Keratinocyte (primary cell): Measurements from ENCODE around the gene ZNF524. TPM values are rescaled to one million over a fixed set of nuclear protein-coding genes. Genes with fewer than 3 reads are reported as not detected.
A peak's percentile ranks its signal among the peaks of the same experiment; 100 is the strongest.

ENCODE experiments used
- DNase-seq: peaks from one replicate; pipeline ENCODE4 v3.0.0-alpha.2; 2011; ENCODE audit warnings: low read depth, missing footprints, low spot score
- FAIRE-seq: peaks from 2 replicates; lab custom pipeline; 2011; peaks lifted over from hg19 to GRCh38; lab: Jason Lieb, UNC
- H2AFZ ChIP-seq: 2 replicates; pipeline ENCODE4 v1.6.0; 2012; ENCODE audit warnings: low read length, control low read depth, inconsistent platforms; ENCODE audit not compliant: control insufficient read depth
- H3K27ac ChIP-seq: 2 replicates; pipeline ENCODE4 v1.5.1; 2011; ENCODE audit warnings: low read length; ENCODE audit not compliant: control insufficient read depth, insufficient read depth
- H3K27me3 ChIP-seq: 3 replicates; pipeline ENCODE4 v1.6.0; 2011; ENCODE audit warnings: low read length; ENCODE audit not compliant: control insufficient read depth, insufficient read depth; ENCODE audit errors: extremely low read depth
- H3K36me3 ChIP-seq, 2 experiments: 2 replicates in 1 of 2; 3 replicates in 1 of 2; pipeline ENCODE4 v1.5.1; 2011; ENCODE audit warnings: low read length in 2 of 2, mild to moderate bottlenecking in 1 of 2; ENCODE audit not compliant: control insufficient read depth in 2 of 2, insufficient read depth in 2 of 2; ENCODE audit errors: extremely low read depth in 1 of 2
- H3K4me1 ChIP-seq: 3 replicates; pipeline ENCODE4 v1.5.1; 2011; ENCODE audit warnings: low read length; ENCODE audit not compliant: control insufficient read depth, insufficient read depth; ENCODE audit errors: extremely low read depth
- H3K4me2 ChIP-seq: 3 replicates; pipeline ENCODE4 v1.6.0; 2011; ENCODE audit warnings: low read depth, low read length; ENCODE audit not compliant: control insufficient read depth, insufficient read depth; ENCODE audit errors: extremely low read depth
- H3K4me3 ChIP-seq, 3 experiments: fragments of 200-600 bp in 1 of 3; sonication (generic) in 1 of 3; 2 replicates in 2 of 3; 3 replicates in 1 of 3; pipeline ENCODE4 v1.5.1; 2011 to 2016; ENCODE audit warnings: low read length in 3 of 3, mild to moderate bottlenecking in 3 of 3, control low read depth in 2 of 3, inconsistent platforms in 1 of 3, low read depth in 1 of 3, mixed read lengths in 1 of 3, mixed run types in 1 of 3, moderate library complexity in 1 of 3; ENCODE audit not compliant: control insufficient read depth in 2 of 3, insufficient read depth in 2 of 3; ENCODE audit errors: extremely low read depth in 1 of 3
- H3K79me2 ChIP-seq: 2 replicates; pipeline ENCODE4 v1.6.0; 2012; ENCODE audit warnings: low read length; ENCODE audit not compliant: control insufficient read depth, insufficient read depth
- H3K9ac ChIP-seq: 3 replicates; pipeline ENCODE4 v1.6.0; 2011; ENCODE audit warnings: low read length; ENCODE audit not compliant: control insufficient read depth, insufficient read depth; ENCODE audit errors: extremely low read depth
- H3K9me1 ChIP-seq: 3 replicates; pipeline ENCODE4 v1.6.0; 2011; ENCODE audit warnings: low read length; ENCODE audit not compliant: control insufficient read depth, insufficient read depth; ENCODE audit errors: extremely low read depth
- H3K9me3 ChIP-seq: 2 replicates; pipeline ENCODE4 v1.5.1; 2012; ENCODE audit warnings: low read depth, low read length; ENCODE audit not compliant: control insufficient read depth
- H4K20me1 ChIP-seq: 3 replicates; pipeline ENCODE4 v1.6.0; 2011; ENCODE audit warnings: low read length; ENCODE audit not compliant: control insufficient read depth, insufficient read depth; ENCODE audit errors: extremely low read depth
- EZH2 ChIP-seq: IDR thresholded peaks from one replicate; pipeline ENCODE4 v1.6.1; 2012; ENCODE audit warnings: inconsistent platforms, mild to moderate bottlenecking, low read length, moderate library complexity
- dilution Hi-C: fragments of 300-500 bp; cut with MboI; formaldehyde crosslinking; loops from one replicate; pipeline ENCODE4 v1.7.0; 2020; ENCODE audit warnings: low sequenced_read_pairs; ENCODE audit not compliant: extremely low pct_ligation_motif_present
- polyA plus RNA-seq, 5 experiments: library from polyadenylated mRNA; depleted of rRNA in 3 of 5; stranded (reverse) in 3 of 5; stranded (forward) in 1 of 5; unstranded in 1 of 5; fragments of >200 nt; gene quantifications; 1 replicate in 1 of 5; 2 replicates in 3 of 5; 3 replicates in 1 of 5; pipeline versions ENCODE4 v1.2.1 to v1.2.3, GENCODE V29; 2011 to 2012; ENCODE audit warnings: missing spikeins in 2 of 5, low read depth in 1 of 5, low replicate concordance in 1 of 5
- TF ChIP-seq, protein P1 (sequence below), 3 experiments: IDR thresholded peaks in 1 of 3; conservative IDR thresholded peaks in 1 of 3; optimal IDR thresholded peaks in 1 of 3; 2 replicates in 2 of 3; 3 replicates in 1 of 3; pipeline versions ENCODE3 to v1.5.1; 2011; ENCODE audit warnings: low read length in 3 of 3, mild to moderate bottlenecking in 3 of 3, moderate library complexity in 2 of 3, control low read depth in 1 of 3, inconsistent platforms in 1 of 3; ENCODE audit not compliant: insufficient read depth in 2 of 3; ENCODE audit errors: extremely low read depth in 1 of 3

ZNF524 gene
- polyA plus RNA-seq, 1 donor (not counting 4 experiments of a cell fraction or from before 2014, with no cell fraction given): 2.6 TPM

DNA sequence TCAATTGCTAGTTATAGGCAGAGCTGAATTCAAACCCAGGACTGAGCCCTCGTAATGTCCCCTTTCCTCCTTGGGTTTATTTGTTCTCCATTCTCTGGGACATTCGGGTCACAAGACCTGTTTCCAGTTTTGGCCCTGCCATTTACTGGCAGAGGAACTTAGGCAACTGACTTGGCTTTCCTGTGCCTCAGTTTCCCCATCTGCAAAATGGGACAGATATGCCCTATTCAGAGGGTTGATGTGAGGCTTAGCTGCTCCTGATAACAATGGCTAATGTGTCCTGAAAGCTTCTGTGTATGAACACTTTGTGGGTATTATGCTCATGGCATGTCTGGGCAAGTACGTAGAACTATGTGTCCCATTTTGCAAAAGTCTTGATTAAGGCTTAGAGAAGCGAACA is 996 bp downstream of the ZNF524 start:
- Histone ChIP-seq H3K4me2 (peak overlapping the region; percentile 85), H2AFZ (peak overlapping the region; percentile 39), H3K27ac (peak overlapping the region; percentile 64), H3K9me3 (no peaks in the 10 kb centered on the region), H3K9me1 (no peaks in the 10 kb centered on the region), H3K4me1 (peaks cover 15% of the 10 kb centered on the region), H3K36me3 (peaks cover 5 to 6% of the 10 kb centered on the region in 2 experiments), H3K79me2 (peaks cover 2% of the 10 kb centered on the region), H4K20me1 (no peaks in the 10 kb centered on the region), H3K27me3 (no peaks in the 10 kb centered on the region), H3K4me3 (peak overlapping the region; percentile 57 to 72 (median 60)), H3K9ac (peak overlapping the region; percentile 95)
- FAIRE-seq (peak; percentile 90), DNase-seq (no peak)
- TF ChIP-seq, protein P1, sequence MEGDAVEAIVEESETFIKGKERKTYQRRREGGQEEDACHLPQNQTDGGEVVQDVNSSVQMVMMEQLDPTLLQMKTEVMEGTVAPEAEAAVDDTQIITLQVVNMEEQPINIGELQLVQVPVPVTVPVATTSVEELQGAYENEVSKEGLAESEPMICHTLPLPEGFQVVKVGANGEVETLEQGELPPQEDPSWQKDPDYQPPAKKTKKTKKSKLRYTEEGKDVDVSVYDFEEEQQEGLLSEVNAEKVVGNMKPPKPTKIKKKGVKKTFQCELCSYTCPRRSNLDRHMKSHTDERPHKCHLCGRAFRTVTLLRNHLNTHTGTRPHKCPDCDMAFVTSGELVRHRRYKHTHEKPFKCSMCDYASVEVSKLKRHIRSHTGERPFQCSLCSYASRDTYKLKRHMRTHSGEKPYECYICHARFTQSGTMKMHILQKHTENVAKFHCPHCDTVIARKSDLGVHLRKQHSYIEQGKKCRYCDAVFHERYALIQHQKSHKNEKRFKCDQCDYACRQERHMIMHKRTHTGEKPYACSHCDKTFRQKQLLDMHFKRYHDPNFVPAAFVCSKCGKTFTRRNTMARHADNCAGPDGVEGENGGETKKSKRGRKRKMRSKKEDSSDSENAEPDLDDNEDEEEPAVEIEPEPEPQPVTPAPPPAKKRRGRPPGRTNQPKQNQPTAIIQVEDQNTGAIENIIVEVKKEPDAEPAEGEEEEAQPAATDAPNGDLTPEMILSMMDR (optimal IDR thresholded peaks at IDR 0.05 in 1 of 3, IDR thresholded peaks at IDR 0.05 in 1 of 3, conservative IDR thresholded peaks at IDR 0.05 in 1 of 3; ENCODE audit: extremely low read depth in 1 of 3, insufficient read depth in 2 of 3, low read length in 3 of 3): no peak
- no peak for TF ChIP-seq EZH2
- dilution Hi-C loops: no loop called here

DNA sequence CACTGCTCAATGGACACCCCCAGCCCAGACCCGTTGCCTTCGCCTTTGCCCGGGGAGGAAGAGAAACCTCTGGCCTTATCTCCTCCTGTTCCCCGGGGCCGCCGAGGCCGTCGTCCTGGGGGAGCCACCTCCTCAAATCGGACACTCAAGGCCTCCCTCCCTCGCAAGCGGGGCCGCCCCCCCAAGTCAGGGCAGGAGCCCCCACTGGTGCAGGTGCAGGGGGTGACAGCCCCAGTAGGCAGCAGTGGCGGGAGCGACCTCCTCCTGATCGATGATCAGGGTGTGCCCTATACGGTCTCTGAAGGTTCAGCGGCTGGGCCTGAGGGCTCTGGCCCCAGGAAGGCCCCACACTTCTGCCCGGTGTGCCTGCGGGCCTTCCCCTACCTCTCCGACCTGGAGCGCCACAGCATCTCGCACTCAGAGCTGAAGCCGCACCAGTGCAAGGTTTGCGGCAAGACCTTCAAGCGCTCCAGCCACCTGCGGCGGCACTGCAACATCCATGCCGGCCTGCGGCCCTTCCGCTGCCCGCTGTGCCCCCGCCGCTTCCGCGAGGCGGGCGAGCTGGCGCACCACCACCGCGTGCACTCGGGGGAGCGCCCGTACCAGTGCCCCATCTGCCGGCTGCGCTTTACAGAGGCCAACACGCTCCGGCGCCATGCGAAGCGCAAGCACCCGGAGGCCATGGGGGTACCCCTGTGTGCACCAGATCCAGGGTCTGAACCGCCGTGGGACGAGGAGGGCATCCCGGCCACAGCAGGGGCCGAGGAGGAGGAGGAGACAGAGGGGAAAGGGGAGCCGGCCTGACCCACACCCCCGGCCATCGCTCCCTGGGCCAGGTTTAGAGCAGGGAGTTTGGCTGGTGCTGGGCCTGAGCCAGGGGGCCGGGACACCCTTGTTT is 2.3 kb downstream of the ZNF524 start:
- no peaks in the 10 kb centered on the region for H3K27me3 ChIP-seq
- no peaks in the 10 kb centered on the region for H4K20me1 ChIP-seq
- FAIRE-seq (no peak), DNase-seq (no peak)
- no peak overlapping the region for H3K9ac ChIP-seq
- peaks cover 6 to 7% of the 10 kb centered on the region in 2 experiments for H3K36me3 ChIP-seq
- H3K9me3 ChIP-seq: no peaks in the 10 kb centered on the region
- no peak for TF ChIP-seq EZH2
- TF ChIP-seq, protein P1 (optimal IDR thresholded peaks at IDR 0.05 in 1 of 3, IDR thresholded peaks at IDR 0.05 in 1 of 3, conservative IDR thresholded peaks at IDR 0.05 in 1 of 3; ENCODE audit: extremely low read depth in 1 of 3, insufficient read depth in 2 of 3, low read length in 3 of 3): no peak
- no peak overlapping the region for H2AFZ ChIP-seq
- H3K9me1 ChIP-seq: no peaks in the 10 kb centered on the region
- H3K79me2 ChIP-seq: peaks cover 13% of the 10 kb centered on the region
- no peak overlapping the region for H3K4me3 ChIP-seq
- H3K4me1 ChIP-seq: peaks cover 23% of the 10 kb centered on the region
- peak overlapping the region; percentile 64 for H3K27ac ChIP-seq
- dilution Hi-C loops: no loop called here
- no peak overlapping the region for H3K4me2 ChIP-seq
